H9 (cell line): ENCODE results near the gene EDN1. TPM values are rescaled to one million over a fixed set of nuclear protein-coding genes. Genes with fewer than 3 reads are reported as not detected.

Experiments
- DNase-seq: peaks from one replicate; pipeline ENCODE4 v3.0.0-alpha.2; 2017
- H2AFZ ChIP-seq: one replicate; pipeline ENCODE4 v1.6.1; 2013; ENCODE audit warnings: mild to moderate bottlenecking, low read length, control low read depth, moderate library complexity
- H2AK5ac ChIP-seq: 2 replicates; pipeline ENCODE4 v1.6.1; 2013; ENCODE audit warnings: low read length, control low read depth, mixed read lengths; ENCODE audit not compliant: insufficient read length
- H2BK120ac ChIP-seq: one replicate; pipeline ENCODE4 v1.6.1; 2013; ENCODE audit warnings: low read depth, mild to moderate bottlenecking, low read length, control low read depth, inconsistent platforms; ENCODE audit not compliant: poor library complexity, severe bottlenecking
- H2BK12ac ChIP-seq: 2 replicates; pipeline ENCODE4 v1.6.1; 2013; ENCODE audit warnings: low read length, control low read depth, mixed read lengths, low read depth; ENCODE audit not compliant: insufficient read length
- H2BK15ac ChIP-seq: 2 replicates; pipeline ENCODE4 v1.6.1; 2013; ENCODE audit warnings: low read depth, low read length, control low read depth
- H2BK20ac ChIP-seq: one replicate; pipeline ENCODE4 v1.6.1; 2013; ENCODE audit warnings: low read depth, mild to moderate bottlenecking, low read length, control low read depth, inconsistent platforms; ENCODE audit not compliant: poor library complexity, severe bottlenecking
- H2BK5ac ChIP-seq: 2 replicates; pipeline ENCODE4 v1.6.1; 2013; ENCODE audit warnings: low read length, control low read depth, mixed read lengths; ENCODE audit not compliant: insufficient read length
- H3K14ac ChIP-seq: 2 replicates; pipeline ENCODE4 v1.6.1; 2013; ENCODE audit warnings: low read length, control low read depth; ENCODE audit not compliant: insufficient read depth
- H3K18ac ChIP-seq: 2 replicates; pipeline ENCODE4 v1.6.1; 2013; ENCODE audit warnings: low read depth, mild to moderate bottlenecking, mixed read lengths, low read length, control low read depth; ENCODE audit not compliant: insufficient read length
- H3K23ac ChIP-seq: 2 replicates; pipeline ENCODE4 v1.6.1; 2013; ENCODE audit warnings: low read length, control low read depth, mixed read lengths, low read depth; ENCODE audit not compliant: insufficient read length
- H3K23me2 ChIP-seq: 2 replicates; pipeline ENCODE4 v1.6.1; 2013; ENCODE audit warnings: low read depth, mild to moderate bottlenecking, mixed read lengths, low read length, control low read depth; ENCODE audit not compliant: insufficient read length, poor library complexity, severe bottlenecking
- H3K27ac ChIP-seq: 2 replicates; pipeline ENCODE4 v1.5.1; 2013; ENCODE audit warnings: low read length, control low read depth, mixed read lengths, low read depth; ENCODE audit not compliant: insufficient read length
- H3K27me3 ChIP-seq: 2 replicates; pipeline ENCODE4 v1.6.1; 2013; ENCODE audit warnings: low read length, control low read depth, inconsistent platforms; ENCODE audit not compliant: insufficient read depth
- H3K4ac ChIP-seq: 2 replicates; pipeline ENCODE4 v1.6.1; 2013; ENCODE audit warnings: low read depth, mild to moderate bottlenecking, control low read depth, inconsistent platforms, low read length, moderate library complexity
- H3K4me1 ChIP-seq: 2 replicates; pipeline ENCODE4 v1.6.1; 2013; ENCODE audit warnings: low read length, control low read depth, inconsistent platforms; ENCODE audit not compliant: insufficient read depth
- H3K4me2 ChIP-seq: 2 replicates; pipeline ENCODE4 v1.6.1; 2013; ENCODE audit warnings: low read length, control low read depth, mixed read lengths; ENCODE audit not compliant: insufficient read length, insufficient read depth
- H3K56ac ChIP-seq: 2 replicates; pipeline ENCODE4 v1.6.1; 2013; ENCODE audit warnings: low read depth, mild to moderate bottlenecking, mixed read lengths, low read length, control low read depth; ENCODE audit not compliant: insufficient read length
- H3K79me1 ChIP-seq: 2 replicates; pipeline ENCODE4 v1.6.1; 2013; ENCODE audit warnings: low read depth, mild to moderate bottlenecking, moderate library complexity, low read length, control low read depth, inconsistent platforms; ENCODE audit not compliant: insufficient read depth, poor library complexity, severe bottlenecking
- H3K79me2 ChIP-seq: 2 replicates; pipeline ENCODE4 v1.6.1; 2013; ENCODE audit warnings: low read length, control low read depth, inconsistent platforms; ENCODE audit not compliant: insufficient read depth
- H3K9ac ChIP-seq: 2 replicates; pipeline ENCODE4 v1.6.1; 2013; ENCODE audit warnings: low read length, control low read depth, mixed read lengths; ENCODE audit not compliant: insufficient read length; ENCODE audit errors: extremely low read depth
- H3K9me3 ChIP-seq: one replicate; pipeline ENCODE4 v1.6.1; 2013; ENCODE audit warnings: low read depth, low read length, inconsistent platforms; ENCODE audit not compliant: control insufficient read depth
- H3T11ph ChIP-seq: one replicate; pipeline ENCODE4 v1.6.1; 2013; ENCODE audit warnings: mild to moderate bottlenecking, low read length, control low read depth, inconsistent platforms
- H4K20me1 ChIP-seq: one replicate; pipeline ENCODE4 v1.6.1; 2013; ENCODE audit not compliant: control insufficient read depth, insufficient read length, insufficient read depth
- H4K5ac ChIP-seq: 2 replicates; pipeline ENCODE4 v1.6.1; 2013; ENCODE audit warnings: low read depth, mild to moderate bottlenecking, mixed read lengths, low read length, control low read depth; ENCODE audit not compliant: insufficient read length
- H4K8ac ChIP-seq: replicated peaks from 2 replicates; pipeline ENCODE4 v1.6.1; 2013; ENCODE audit warnings: low read length, control low read depth, mixed read lengths, low read depth; ENCODE audit not compliant: insufficient read length
- H4K91ac ChIP-seq: 2 replicates; pipeline ENCODE4 v1.6.1; 2013; ENCODE audit warnings: low read depth, mild to moderate bottlenecking, moderate library complexity, mixed read lengths, low read length, control low read depth; ENCODE audit not compliant: insufficient read length
- H3K27ac Mint-ChIP-seq, 3 experiments: 2 replicates in 2 of 3; 3 replicates in 1 of 3; pipeline ENCODE4 v1.8.0; 2020 to 2021; ENCODE audit warnings: mixed read lengths in 3 of 3, mild to moderate bottlenecking in 1 of 3, moderate library complexity in 1 of 3
- H3K27me3 Mint-ChIP-seq: 2 replicates; pipeline ENCODE4 v1.8.0; 2021; ENCODE audit warnings: low read depth, mild to moderate bottlenecking, moderate library complexity, mixed read lengths
- H3K36me3 Mint-ChIP-seq, 3 experiments: 2 replicates in 2 of 3; 3 replicates in 1 of 3; pipeline ENCODE4 v1.8.0; 2020 to 2021; ENCODE audit warnings: low read depth in 3 of 3, mixed read lengths in 3 of 3; ENCODE audit not compliant: insufficient read depth in 1 of 3
- H3K4me1 Mint-ChIP-seq, 2 experiments: 2 replicates each; pipeline ENCODE4 v1.8.0; 2020; ENCODE audit warnings: mixed read lengths in 2 of 2
- H3K4me3 Mint-ChIP-seq, 2 experiments: 2 replicates in 1 of 2; 3 replicates in 1 of 2; pipeline ENCODE4 v1.8.0; 2020 to 2021; ENCODE audit warnings: mild to moderate bottlenecking in 2 of 2, mixed read lengths in 2 of 2, moderate library complexity in 1 of 2
- H3K9me3 Mint-ChIP-seq, 2 experiments: 2 replicates in 1 of 2; 3 replicates in 1 of 2; pipeline ENCODE4 v1.8.0; 2020; ENCODE audit warnings: mild to moderate bottlenecking in 2 of 2, mixed read lengths in 2 of 2, moderate library complexity in 1 of 2
- CTCF ChIP-seq: fragments of 200-600 bp; sonication (generic); conservative IDR thresholded peaks from 3 replicates; pipeline ENCODE4 v1.8.0; 2021; ENCODE audit warnings: antibody characterized with exemption, mild to moderate bottlenecking
- WGBS: extraction: QIAGEN DNeasy Blood & Tissue Kit; methylation state at CpG from one replicate; pipeline ENCODE4 v1.1.7; 2013; ENCODE audit warnings: missing lambda C conversion rate, low lambda C conversion rate, mixed read lengths; ENCODE audit not compliant: insufficient read length; ENCODE audit errors: extremely low coverage; 5-methylcytosine and 5-hydroxymethylcytosine counted together
- total RNA-seq: library from RNA; stranded (reverse); gene quantifications from 2 replicates; pipeline ENCODE4 v1.2.1, GENCODE V29; 2021

Gene EDN1
- total RNA-seq, 1 experiment from 2014 or later: 2.1 TPM

DNA sequence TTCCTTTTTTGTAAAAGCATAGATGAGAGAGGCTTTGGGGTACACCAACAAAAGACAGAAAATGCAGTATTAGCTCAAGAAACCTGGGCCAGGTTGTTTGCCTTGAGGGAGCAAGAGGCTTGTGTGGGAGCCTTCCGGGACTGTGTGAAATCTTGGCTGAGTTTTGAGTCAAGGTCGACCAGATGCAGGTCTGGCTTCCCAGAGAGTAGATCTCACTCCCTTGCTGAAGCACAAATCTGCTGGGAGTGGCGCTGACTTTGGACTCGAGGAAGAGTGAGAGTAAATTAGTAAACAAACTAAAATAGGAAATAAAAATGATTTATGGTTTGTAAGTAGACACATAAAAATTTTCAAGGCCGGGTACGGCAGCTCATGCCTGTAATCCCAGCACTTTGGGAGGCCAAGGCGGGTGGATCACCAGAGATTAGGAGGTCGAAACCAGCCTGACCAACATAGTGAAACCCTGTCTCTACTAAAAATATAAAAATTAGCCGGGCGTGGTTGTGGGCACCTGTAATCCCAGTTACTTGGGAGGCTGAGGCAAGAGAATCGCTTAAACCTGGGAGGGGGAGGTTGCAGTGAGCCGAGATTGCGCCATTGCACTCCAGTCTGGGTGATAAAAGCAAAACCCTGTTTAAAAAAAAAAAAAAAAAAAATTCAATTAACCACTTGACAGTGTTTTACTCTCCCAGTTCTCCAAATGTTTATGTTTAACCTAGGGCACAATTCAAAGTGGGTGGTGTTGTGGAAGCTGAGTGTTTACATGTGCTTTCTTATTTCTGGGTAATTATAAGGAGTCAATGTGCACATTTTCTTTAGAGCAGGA is 27.7 kb upstream of the EDN1 start:
- Histone ChIP-seq H3K79me1 (no peaks in the 10 kb centered on the region), H2BK20ac (no peak overlapping the region), H3K23ac (no peak overlapping the region), H3K56ac (no peak overlapping the region), H4K5ac (no peak overlapping the region), H2BK15ac (no peak overlapping the region), H3K27ac (no peak overlapping the region), H3K4me2 (no peak overlapping the region), H4K20me1 (no peaks in the 10 kb centered on the region), H3K9ac (no peak overlapping the region), H2AK5ac (no peak overlapping the region), H3K14ac (no peak overlapping the region), H2AFZ (no peak overlapping the region), H3K4me1 (no peaks in the 10 kb centered on the region), H4K8ac (no peak overlapping the region), H3K79me2 (no peaks in the 10 kb centered on the region), H3K4ac (no peak overlapping the region), H2BK5ac (no peak overlapping the region), H3K27me3 (no peaks in the 10 kb centered on the region), H3T11ph (no peak overlapping the region), H2BK120ac (no peak overlapping the region), H2BK12ac (no peak overlapping the region), H3K23me2 (no peaks in the 10 kb centered on the region), H3K18ac (no peak overlapping the region), H4K91ac (no peak overlapping the region), H3K9me3 (no peaks in the 10 kb centered on the region)
- Mint-ChIP-seq H3K27ac (no peak overlapping the region), H3K9me3 (no peaks in the 10 kb centered on the region), H3K27me3 (no peaks in the 10 kb centered on the region), H3K4me3 (no peak overlapping the region), H3K36me3 (no peaks in the 10 kb centered on the region), H3K4me1 (no peaks in the 10 kb centered on the region)
- DNase-seq: no peak
- TF ChIP-seq CTCF: no peak
- WGBS: no CpG with 5 or more reads among the region's 13 CpGs
